Activated T-cell treated with anti-CD3 and anti-CD28 coated beads, Interleukin-2, amount 50 U/mL, for 72 hours (primary cell): Measurements from ENCODE around the gene LTC4S. TPM values are rescaled to one million over a fixed set of nuclear protein-coding genes. Genes with fewer than 3 reads are reported as not detected.
A peak's percentile ranks its signal among the peaks of the same experiment; 100 is the strongest.
"Not testable (repeated sequence)": the region's sequence is repeated elsewhere in the genome, so short reads cannot be mapped to it uniquely, and the experiment has no call there.

ENCODE experiments used
- ATAC-seq, 2 donors: fragments of 150-1000 bp; cut with Tn5 transposase; replicated peaks in 1 of 2; 2 replicates each; pipeline ENCODE4 v1.10.0; 2021; ENCODE audit warnings: moderate library complexity in 2 of 2, mild to moderate bottlenecking in 1 of 2
- DNase-seq, 2 donors: peaks; one replicate each; pipeline ENCODE4 v3.0.0; 2021 to 2022; ENCODE audit warnings: mixed read lengths in 1 of 2
- H3K27ac Mint-ChIP-seq: one replicate; pipeline ENCODE4 v1.8.0; 2022; ENCODE audit warnings: mild to moderate bottlenecking, moderate library complexity, mixed read lengths
- H3K27me3 Mint-ChIP-seq: one replicate; pipeline ENCODE4 v1.8.0; 2022; ENCODE audit warnings: low read depth, mixed read lengths
- H3K36me3 Mint-ChIP-seq, 2 donors: one replicate each; pipeline ENCODE4 v1.8.0; 2022; ENCODE audit warnings: mixed read lengths in 2 of 2, mild to moderate bottlenecking in 1 of 2; ENCODE audit not compliant: insufficient read depth in 2 of 2
- H3K4me1 Mint-ChIP-seq: one replicate; pipeline ENCODE4 v1.8.0; 2022; ENCODE audit warnings: low read depth, mixed read lengths
- H3K4me3 Mint-ChIP-seq, 2 donors: one replicate each; pipeline ENCODE4 v1.8.0; 2022; ENCODE audit warnings: mild to moderate bottlenecking in 2 of 2, mixed read lengths in 2 of 2, moderate library complexity in 2 of 2
- H3K9me3 Mint-ChIP-seq, 2 donors: one replicate each; pipeline ENCODE4 v1.8.0; 2022; ENCODE audit warnings: mixed read lengths in 2 of 2
- total RNA-seq, 2 donors: library from RNA; stranded (reverse); gene quantifications; one replicate each; pipeline ENCODE4 v1.2.3, GENCODE V29; 2022

Gene LTC4S, protein sequence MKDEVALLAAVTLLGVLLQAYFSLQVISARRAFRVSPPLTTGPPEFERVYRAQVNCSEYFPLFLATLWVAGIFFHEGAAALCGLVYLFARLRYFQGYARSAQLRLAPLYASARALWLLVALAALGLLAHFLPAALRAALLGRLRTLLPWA
- total RNA-seq = 1 to 10 TPM; 1.5 TPM

DNA sequence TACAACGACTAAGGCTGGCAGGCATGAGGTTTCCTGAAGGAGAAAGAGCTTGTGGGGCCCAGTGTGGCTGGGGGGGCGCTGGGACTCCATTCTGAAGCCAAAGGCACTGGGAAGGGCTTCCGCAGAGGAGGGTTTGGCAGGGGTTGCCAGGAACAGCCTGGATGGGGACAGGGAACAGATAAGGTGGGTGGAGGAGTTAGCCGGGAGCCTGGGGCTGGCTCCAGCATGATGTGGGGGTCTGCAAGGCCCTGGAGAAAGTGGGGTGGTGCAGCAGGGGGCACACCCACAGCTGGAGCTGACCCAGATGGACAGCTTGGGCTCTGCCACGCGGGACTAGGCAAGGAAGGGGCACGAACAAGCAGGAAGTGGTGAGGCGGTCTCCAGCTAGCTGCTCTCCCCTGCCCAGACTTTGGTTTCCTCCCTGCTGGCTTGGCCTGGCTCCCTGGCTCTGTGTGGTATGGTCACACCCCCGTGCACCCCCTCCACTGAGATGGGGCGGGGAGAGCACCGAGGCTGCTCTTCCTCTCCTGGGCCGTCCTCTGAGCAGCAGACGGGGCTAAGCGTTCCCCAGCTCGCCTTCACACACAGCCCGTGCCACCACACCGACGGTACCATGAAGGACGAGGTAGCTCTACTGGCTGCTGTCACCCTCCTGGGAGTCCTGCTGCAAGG, at the start of gene LTC4S:
LTC4S (plus strand) TSS at position 519 of the 672 bp plus-strand sequence; CDS start at position 614, 95 bp downstream.
- DNase-seq (peak in 1 of 2 donors; percentile 49), ATAC-seq (peak; percentile 13 to 14)
- peaks cover 25% of the 10 kb centered on the region for H3K4me1 Mint-ChIP-seq
- no peak within 1 kb of the TSS for H3K27ac Mint-ChIP-seq
- no peaks in the 10 kb centered on the region for H3K27me3 Mint-ChIP-seq
- H3K4me3 Mint-ChIP-seq = peak within 1 kb of the TSS; percentile 63 to 65
- H3K9me3 Mint-ChIP-seq = peaks cover 0 to 1% of the 10 kb centered on the region in 2 donors
- H3K36me3 Mint-ChIP-seq = peaks cover 0 to 7% of the 10 kb centered on the region in 2 donors

DNA sequence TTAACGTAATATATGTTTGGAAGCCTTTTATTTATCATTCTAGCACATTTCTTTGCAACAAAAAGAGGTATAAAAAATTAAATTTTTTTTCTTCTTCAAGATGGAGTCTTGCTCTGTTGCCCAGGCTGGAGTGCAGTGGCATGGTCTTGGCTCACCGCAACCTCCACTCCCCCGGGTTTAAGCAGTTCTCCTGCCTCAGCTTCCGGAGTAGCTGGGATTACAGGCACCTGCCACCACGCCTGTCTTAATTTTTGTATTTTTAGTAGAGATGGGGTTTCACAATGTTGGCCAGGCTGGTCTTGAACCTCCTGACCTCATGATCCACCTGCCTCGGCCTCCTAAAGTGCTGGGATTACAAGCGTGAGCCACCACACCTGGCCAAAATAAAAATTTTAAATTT, 49.7 kb upstream of the LTC4S start:
- DNase-seq, H3K27me3 Mint-ChIP-seq, H3K9me3 Mint-ChIP-seq, H3K4me3 Mint-ChIP-seq, H3K27ac Mint-ChIP-seq, ATAC-seq: not testable (repeated sequence)
- Mint-ChIP-seq H3K36me3 (peaks cover 2 to 24% of the 10 kb centered on the region in 2 donors), H3K4me1 (peaks cover 46% of the 10 kb centered on the region)

DNA sequence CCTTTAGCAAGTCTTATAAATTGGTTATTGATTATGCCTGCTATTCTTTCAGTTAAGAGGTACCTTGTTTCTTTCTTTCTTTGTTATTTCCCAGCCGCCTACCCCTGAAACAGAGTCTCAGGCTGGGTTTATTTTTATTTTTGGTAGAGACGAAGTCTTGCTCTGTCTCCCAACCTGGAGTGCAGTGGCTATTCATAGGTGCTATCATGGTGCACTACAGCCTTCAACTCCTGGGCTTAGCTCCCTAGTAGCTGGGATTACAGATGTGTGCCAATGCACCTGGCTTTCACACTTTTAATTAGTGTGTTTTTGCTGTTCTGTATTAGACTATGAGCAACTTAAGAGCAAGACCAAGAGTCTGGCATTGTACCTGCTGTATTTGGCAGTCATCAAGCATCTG, 46.9 kb upstream of the LTC4S start:
- H3K9me3 Mint-ChIP-seq = no peaks in the 10 kb centered on the region
- DNase-seq (no peak), ATAC-seq (no peak)
- H3K27ac Mint-ChIP-seq = no peak overlapping the region
- peaks cover 0 to 18% of the 10 kb centered on the region in 2 donors for H3K36me3 Mint-ChIP-seq
- peaks cover 40% of the 10 kb centered on the region for H3K4me1 Mint-ChIP-seq
- no peak overlapping the region for H3K4me3 Mint-ChIP-seq
- H3K27me3 Mint-ChIP-seq = no peaks in the 10 kb centered on the region

DNA sequence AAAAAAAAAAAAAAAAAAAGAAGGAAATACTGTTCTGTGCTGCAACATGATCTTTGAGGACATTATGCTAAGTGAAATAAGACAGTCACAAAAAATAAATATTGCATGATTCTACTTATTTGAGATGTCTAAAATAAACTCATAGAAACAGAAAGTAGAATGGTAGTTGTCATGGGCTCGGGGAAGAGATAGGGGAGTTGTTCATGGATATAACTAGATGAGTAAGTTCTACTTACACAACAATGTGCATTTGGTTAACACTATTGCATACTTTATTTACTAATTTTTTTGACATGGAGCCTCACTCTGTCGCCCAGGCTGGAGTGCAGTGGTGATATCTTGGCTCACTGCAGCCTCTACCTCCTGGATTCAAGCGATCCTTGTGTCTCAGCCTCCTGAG, 46.0 kb upstream of the LTC4S start:
- H3K36me3 Mint-ChIP-seq = peaks cover 0 to 20% of the 10 kb centered on the region in 2 donors
- ATAC-seq = no peak

DNA sequence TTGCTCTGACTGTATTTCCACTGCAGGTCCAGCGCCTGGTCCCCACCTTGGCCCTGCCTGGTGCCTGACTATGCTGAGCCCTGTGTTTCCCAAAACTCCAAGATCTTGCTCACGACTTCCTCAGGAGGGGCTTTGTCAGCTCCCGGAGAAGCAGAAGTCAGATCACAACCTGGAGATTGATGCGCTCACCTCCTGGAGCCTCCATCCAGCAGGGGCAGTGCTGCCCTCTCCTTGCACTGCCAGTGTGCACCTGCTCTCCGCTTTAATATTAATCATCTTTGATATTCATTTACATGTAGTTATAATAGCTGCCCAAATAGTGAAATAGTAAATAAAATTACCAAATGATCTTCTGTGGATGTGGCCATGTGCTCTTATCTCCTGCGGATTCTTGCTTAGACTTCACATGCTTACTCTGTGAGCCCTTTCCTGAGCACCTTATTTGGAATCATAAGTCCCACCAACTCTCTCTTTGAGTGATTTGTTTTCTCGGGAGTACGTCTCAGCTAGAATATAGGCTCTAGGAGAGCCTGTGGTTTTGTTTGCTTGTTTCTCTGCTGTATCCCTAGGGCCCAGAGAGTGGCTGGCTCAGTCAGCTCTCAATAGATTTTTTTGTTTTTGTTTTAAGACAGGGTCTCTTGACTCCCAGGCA, 43.8 kb upstream of the LTC4S start:
- H3K4me3 Mint-ChIP-seq = no peak overlapping the region
- ATAC-seq = no peak
- peak overlapping the region; percentile 77 for H3K27ac Mint-ChIP-seq
- no peak for DNase-seq
- peaks cover 0 to 15% of the 10 kb centered on the region in 2 donors for H3K36me3 Mint-ChIP-seq
- H3K9me3 Mint-ChIP-seq = no peaks in the 10 kb centered on the region
- H3K27me3 Mint-ChIP-seq = no peaks in the 10 kb centered on the region
- peaks cover 62% of the 10 kb centered on the region for H3K4me1 Mint-ChIP-seq

More for the DNA sequence above, 46.0 kb upstream of the LTC4S start:
- no peaks in the 10 kb centered on the region for H3K9me3 Mint-ChIP-seq
- peaks cover 43% of the 10 kb centered on the region for H3K4me1 Mint-ChIP-seq
- H3K4me3 Mint-ChIP-seq = no peak overlapping the region
- DNase-seq = no peak
- H3K27ac Mint-ChIP-seq = peak overlapping the region; percentile 65
- H3K27me3 Mint-ChIP-seq = no peaks in the 10 kb centered on the region

DNA sequence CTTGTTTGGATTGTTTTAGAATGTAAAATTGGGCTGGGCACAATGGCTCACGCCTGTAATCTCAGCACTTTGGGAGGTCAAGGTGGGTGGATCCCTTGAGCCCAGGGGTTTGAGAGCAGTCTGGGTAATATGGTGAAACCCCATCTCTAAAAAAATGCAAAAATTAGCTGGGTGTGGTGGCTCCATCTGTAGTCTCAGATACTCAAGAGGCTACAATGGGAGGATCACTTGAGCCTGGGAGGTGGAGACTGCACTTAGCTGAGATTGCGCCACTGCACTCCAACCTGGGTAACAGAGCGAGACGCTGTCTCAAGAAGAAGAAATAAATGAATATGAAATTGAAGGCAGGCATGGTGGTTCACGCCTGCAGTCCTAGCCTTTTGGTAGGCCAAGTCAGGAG, 39.8 kb upstream of the LTC4S start:
- ATAC-seq = no peak
- H3K4me3 Mint-ChIP-seq = peak overlapping the region; percentile 4 to 13
- peaks cover 57% of the 10 kb centered on the region for H3K4me1 Mint-ChIP-seq

DNA sequence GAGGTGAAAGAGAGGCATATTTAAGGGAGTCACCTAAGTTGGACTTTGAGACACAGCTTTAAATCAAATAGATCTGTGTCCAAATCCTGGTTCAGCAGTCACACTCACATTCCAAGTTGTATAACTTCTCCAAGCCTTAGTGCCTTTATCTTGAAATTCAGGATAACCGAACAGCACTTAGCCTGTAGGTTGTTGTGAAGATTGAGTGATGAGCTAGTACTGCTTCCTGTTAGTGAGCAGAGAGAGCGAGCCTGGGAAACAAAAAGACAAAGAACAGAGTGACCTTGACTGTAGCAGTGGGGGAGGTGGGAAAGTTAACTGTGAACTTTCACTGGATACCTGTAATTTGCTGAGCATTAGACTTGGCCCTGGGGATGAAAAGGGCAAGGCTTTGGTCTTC, 38.8 kb upstream of the LTC4S start:
- H3K27me3 Mint-ChIP-seq = no peaks in the 10 kb centered on the region

More for the DNA sequence above, 39.8 kb upstream of the LTC4S start:
- Mint-ChIP-seq H3K9me3 (no peaks in the 10 kb centered on the region), H3K36me3 (peaks cover 0 to 8% of the 10 kb centered on the region in 2 donors), H3K27me3 (no peaks in the 10 kb centered on the region), H3K27ac (no peak overlapping the region)
- no peak for DNase-seq

DNA sequence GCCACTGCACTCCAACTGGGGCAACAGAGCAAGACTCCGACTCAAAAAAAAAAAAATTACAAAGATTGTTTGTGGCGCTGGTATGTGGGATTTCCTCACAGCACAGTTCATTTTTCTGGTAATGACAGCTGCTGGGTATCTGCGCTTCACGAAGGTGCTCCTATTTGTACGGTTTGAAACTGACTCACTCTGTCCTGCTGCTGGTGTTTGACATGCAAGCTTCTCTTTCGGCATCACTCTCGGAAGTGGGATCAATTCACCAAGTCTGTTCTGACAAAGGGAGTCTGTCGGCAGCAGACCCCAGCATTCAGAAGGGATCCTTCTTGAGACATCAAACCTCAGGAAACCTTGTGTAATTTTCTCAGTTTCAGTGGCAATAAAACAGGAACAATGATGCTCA, 34.8 kb upstream of the LTC4S start:
- peak overlapping the region; percentile 39 for H3K27ac Mint-ChIP-seq
- H3K4me1 Mint-ChIP-seq = peaks cover 72% of the 10 kb centered on the region
- H3K36me3 Mint-ChIP-seq = no peaks in the 10 kb centered on the region
- peak; percentile 25 to 49 for ATAC-seq
- H3K9me3 Mint-ChIP-seq = no peaks in the 10 kb centered on the region
- H3K4me3 Mint-ChIP-seq = peak overlapping the region in 1 of 2 donors; percentile 56
- DNase-seq = no peak
- no peaks in the 10 kb centered on the region for H3K27me3 Mint-ChIP-seq

More for the DNA sequence above, 38.8 kb upstream of the LTC4S start:
- H3K9me3 Mint-ChIP-seq = no peaks in the 10 kb centered on the region
- H3K4me1 Mint-ChIP-seq = peaks cover 59% of the 10 kb centered on the region
- peak overlapping the region in 1 of 2 donors; percentile 49 for H3K4me3 Mint-ChIP-seq
- H3K36me3 Mint-ChIP-seq = peaks cover 0 to 7% of the 10 kb centered on the region in 2 donors
- ATAC-seq (no peak), DNase-seq (no peak)
- H3K27ac Mint-ChIP-seq = peak overlapping the region; percentile 86

DNA sequence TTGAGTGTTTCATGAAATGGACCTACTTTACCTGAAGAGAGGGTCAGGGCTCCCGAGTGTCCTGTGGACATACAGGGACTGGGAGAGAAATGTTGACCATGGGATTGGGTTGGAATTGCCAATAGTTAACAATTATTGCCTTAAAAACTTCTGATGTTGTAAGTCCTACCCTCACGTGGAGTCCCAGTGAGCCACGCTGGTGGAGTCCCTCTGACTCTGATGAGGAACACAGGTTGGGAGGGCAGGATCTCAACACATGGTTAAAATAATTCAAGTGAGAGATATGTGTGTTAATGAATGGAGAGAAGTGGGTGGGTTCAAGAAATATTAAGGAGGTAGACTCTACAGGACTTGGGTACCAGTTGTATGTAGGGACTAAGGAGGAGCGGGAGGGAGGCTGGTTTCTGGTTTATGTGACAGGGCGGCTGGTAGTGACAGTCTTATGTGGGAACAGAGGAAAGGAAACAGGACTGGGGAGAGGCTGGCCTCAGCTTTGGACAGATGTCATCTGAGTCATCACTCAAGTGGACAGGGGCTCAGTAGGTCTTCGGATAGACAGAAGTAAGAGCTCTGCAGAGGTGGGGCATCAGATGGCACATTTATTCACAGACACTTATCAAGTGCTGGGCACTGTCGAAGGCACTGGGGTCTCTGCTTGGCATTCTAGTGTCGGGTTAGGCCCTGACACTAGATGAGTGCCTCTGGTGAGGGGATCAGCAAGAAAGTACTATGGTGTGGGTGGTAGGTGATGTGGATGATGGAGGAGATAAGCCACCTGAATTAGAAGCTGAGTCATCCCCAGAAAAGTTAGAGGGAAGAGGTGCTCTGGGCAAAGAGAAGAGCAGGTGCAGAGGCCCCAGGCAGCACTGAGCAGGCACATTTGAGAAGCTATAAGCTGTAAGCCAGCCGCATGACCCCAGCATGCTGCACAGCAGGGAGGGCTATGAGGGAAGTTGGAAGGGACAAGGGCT, 33.9 kb upstream of the LTC4S start:
- Mint-ChIP-seq H3K27me3 (no peaks in the 10 kb centered on the region), H3K4me1 (peaks cover 70% of the 10 kb centered on the region), H3K4me3 (peak overlapping the region; percentile 56 to 70), H3K9me3 (no peaks in the 10 kb centered on the region), H3K27ac (peak overlapping the region; percentile 39), H3K36me3 (no peaks in the 10 kb centered on the region)
- ATAC-seq (peak; percentile 84 to 88), DNase-seq (peak; percentile 34 to 50)

DNA sequence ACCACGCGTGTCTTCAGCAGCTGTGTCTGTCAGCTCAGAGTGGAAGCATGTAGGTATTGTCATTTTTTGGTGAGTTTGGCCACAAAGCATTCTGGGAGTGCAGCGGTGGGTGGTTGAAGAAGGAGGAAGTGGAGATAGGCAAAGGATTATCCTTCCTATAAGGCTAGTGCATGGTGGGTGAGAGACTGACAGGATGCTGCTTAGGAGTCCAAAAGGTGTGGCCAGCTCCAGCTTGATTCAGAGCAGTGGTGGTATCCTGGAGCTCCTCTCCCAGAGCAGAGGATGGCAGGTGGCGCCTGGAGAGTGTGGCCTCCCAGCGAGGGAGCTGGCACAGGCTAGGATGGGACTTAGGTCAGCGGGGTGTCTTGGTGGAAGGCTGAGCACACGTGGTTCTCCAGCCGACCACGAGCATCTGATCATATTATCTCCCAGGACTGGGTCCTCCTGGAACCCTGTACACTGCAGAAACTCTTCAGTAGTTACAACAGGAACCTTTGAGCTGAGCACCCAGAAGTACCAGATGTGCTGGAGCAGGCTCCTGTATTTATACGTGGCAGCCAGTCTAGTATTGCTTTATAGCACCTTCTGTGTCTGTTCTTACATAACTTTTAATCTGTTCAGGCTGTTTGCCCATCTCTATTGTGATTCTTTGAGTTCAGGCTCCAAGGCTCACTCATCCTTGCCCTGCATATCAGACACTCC, 31.6 kb upstream of the LTC4S start:
- no peak for ATAC-seq

DNA sequence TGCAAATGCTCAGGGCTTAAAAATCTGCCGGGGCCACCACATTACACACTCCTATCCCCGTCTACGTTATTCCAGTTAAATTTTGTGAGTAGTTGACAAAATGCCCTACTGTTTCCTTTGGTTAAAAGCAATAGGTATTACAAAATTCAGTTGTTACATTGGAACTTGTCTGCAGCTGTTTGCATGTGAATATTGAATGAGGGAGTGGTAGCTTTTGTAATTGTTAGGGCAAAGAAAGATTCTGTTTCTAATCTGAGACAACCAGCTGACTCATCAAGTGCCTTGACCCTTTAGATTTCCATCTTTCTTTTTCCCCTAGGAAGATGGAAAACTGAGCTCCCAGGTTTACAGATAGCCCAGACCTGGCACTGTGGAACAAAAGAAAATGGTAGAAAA, 31.0 kb upstream of the LTC4S start:
- H3K4me1 Mint-ChIP-seq = peaks cover 78% of the 10 kb centered on the region

More for the DNA sequence above, 31.6 kb upstream of the LTC4S start:
- DNase-seq = no peak
- H3K4me3 Mint-ChIP-seq = no peak overlapping the region
- H3K36me3 Mint-ChIP-seq = peaks cover 0 to 9% of the 10 kb centered on the region in 2 donors
- peaks cover 75% of the 10 kb centered on the region for H3K4me1 Mint-ChIP-seq
- peak overlapping the region; percentile 2 for H3K27ac Mint-ChIP-seq
- no peaks in the 10 kb centered on the region for H3K9me3 Mint-ChIP-seq
- H3K27me3 Mint-ChIP-seq = no peaks in the 10 kb centered on the region

More for the DNA sequence above, 31.0 kb upstream of the LTC4S start:
- Mint-ChIP-seq H3K27me3 (no peaks in the 10 kb centered on the region), H3K9me3 (no peaks in the 10 kb centered on the region), H3K4me3 (no peak overlapping the region), H3K36me3 (peaks cover 0 to 9% of the 10 kb centered on the region in 2 donors), H3K27ac (peak overlapping the region; percentile 2)
- DNase-seq (no peak), ATAC-seq (no peak)
